HG02852 (cell line): ENCODE results near the gene ARHGDIG.
"Not testable (repeated sequence)": the region's sequence is repeated elsewhere in the genome, so short reads cannot be mapped to it uniquely, and the experiment has no call there.

Source experiments
- ATAC-seq: cut with Tn5 transposase; IDR thresholded peaks from one replicate; pipeline ENCODE4 v1.9.1; 2021; ENCODE audit warnings: mild to moderate bottlenecking, moderate library complexity; ENCODE audit not compliant: unreplicated experiment

Gene ARHGDIG

DNA sequence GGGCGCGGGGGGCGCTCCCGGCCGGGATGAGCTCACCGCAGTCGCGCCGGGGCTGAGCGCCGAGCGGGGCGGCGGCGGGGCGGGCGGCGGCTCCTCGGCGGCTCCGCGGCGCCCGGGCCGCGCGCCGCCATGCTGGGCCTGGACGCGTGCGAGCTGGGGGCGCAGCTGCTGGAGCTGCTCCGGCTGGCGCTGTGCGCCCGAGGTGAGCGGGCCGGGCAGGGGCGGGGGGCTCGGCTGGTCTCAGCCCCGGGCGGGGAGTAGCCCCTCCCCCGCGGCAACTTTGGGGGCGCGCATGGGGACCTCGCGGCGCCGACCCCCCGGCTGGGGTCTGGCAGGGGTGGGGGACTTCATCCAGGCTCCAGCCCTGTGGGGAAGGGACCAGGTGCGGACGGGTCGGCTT, at the start of gene ARHGDIG:
Gene ARHGDIG, plus strand, starts transcription at position 40 of the 400 bp plus-strand sequence. Its CDS starts 90 bp downstream, at position 130.
- ATAC-seq = no peak

DNA sequence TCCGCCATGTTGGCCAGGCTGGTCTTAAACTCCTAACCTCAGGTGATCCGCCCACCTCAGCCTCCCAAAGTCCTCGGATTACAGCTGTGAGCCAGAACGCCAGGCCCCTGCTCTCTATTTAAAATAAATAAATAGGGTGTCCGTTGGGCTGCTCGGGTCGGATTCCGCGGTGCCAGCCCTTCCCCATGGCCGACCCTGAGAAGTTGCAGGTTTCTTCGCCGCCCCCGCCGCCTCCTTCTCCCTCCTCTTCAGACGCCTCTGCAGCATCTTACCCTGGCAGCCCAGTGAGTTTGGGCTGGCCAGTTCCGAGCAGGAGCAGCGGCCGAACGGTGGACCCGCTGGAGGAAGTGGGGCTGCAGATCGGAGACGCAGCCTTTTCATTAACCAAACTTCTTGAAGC, 49.4 kb upstream of the ARHGDIG start:
- no peak for ATAC-seq

DNA sequence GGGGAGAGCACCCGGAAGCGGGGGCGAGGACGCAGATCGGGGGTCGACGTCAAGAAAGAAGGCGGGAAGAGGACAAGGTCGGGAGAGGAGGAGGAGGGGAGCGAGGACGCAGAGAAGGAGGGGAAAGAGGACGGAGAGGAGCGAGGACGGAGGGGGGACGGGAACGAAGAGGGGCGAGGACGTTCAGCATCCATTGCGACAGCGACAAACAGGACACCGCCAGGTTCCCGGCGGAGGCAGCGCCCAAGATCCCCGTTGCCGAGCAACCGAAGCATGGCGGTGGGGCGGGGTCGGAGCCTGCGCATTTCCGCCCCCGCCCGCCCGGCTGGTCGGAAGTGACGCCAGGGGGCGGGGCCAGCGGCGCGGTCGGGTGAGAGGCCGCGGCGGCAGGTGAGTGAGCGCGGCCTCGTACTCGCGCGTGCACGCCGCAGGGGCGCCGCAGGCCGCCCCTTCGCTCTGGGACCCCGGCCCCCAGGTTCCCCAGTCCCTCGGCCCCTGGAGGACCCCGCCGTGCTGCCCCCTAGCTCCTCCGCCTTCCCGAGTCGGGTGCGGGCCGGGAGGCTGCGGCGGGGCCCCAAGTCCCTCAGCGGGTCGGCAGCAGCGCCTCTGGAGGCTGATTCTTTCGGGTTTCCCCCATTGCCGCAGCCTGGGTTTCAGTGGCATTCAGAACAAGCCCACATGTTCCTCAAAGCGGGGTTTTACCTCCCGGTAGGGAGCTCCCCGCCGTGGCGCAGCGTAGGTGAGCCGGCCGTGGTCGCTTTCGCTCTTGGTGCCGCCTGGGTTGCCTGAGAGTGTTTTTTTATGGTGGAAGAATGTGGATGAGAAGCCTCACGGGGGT, 45.7 kb upstream of the ARHGDIG start, which contains the start of gene FAM234A:
Gene FAM234A, plus strand, starts transcription at position 354 of the 838 bp plus-strand sequence. CDS start 19,593 bp downstream, outside the sequence.
- ATAC-seq = peak; percentile 84

DNA sequence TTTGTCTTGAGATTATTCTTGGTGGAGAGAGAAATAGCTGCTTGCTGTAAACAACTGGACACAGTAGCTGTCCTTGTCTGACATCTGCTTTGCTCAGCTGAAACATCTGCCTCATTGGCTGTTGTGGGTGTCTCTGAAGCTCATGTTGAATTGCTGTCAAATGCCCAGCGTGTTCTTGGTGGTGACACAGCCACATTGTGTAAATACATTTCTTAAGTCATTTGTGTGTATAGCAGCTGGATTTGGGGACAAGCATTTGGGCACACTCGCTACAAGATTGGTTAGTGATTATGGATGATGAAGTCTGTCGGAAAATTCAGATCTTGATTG, 40.5 kb upstream of the ARHGDIG start:
- ATAC-seq = no peak

DNA sequence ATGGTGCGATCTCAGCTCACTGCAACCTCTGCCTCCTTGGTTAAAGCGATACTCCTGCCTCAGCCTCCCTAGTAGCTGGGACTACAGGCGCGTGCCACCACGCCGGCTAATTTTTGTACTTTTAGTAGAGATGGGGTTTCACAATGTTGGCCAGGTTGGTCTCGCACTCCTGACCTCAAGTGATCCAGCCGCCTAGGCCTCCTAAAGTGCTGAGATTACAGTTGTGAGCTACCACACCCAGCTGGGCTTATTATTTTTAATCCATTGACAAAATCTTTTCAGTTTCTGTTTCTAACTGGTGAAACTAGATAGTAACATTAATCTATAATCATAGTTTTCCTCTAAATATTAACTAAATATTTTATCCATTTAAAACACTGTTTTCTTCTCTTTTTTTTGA, 39.8 kb upstream of the ARHGDIG start:
- no peak for ATAC-seq

DNA sequence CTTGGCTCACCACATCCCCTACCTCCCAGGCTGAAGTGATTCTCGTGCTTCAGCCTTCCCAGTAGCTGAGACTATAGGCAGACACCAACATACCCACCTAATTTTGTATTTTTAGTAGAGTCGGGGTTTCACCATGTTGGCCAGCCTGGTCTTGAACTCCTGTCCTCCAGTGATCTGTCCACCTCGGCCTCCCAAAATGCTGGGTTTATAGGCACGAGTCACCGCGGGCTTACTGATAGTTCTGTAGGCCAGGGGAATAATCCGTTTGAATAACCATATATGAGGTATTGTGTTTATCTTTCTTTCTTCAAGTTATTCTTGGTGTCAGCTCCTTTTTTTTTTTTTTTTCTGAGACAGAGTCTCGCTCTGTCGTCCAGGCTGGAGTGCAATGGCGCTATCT, 38.1 kb upstream of the ARHGDIG start:
- ATAC-seq = no peak

DNA sequence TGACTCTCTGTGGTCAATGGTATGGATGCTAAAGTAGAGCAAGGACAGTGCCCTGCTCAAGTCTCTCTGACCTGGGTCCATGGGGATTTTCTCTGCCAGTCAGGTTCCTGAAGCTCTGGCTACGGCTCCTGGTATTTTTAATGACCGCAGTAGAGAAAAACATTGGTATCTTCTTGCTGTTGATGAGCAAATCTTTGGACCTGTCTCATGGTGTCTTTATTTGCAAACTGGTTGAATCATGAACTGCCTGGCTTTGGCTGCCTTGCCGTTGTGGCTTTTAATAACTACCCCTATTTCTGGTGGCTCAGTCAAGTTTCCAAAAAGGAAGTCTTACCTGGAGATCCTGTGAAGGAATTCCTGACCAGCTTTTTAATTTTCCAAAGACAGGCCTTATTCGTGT, 37.0 kb upstream of the ARHGDIG start:
- no peak for ATAC-seq

DNA sequence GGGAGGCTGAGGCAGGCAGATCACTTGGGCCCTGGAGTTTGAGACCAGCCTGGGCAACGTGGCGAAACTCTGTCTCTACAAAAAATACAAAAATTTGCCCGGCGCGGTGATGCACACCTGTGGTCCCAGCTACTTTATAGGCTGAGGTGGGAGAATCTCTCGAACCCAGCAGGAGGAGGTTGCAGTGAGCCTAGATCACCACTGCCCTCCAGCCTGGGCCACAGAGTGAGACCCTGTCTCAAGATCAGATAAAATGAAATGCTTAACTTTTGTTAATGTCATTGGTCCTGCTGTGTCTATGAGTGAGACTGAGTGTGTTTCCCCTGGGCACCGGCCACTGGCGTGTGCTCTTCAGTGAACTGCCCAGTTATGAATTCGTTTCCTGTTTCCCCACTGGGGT, 35.3 kb upstream of the ARHGDIG start:
- ATAC-seq = no peak

DNA sequence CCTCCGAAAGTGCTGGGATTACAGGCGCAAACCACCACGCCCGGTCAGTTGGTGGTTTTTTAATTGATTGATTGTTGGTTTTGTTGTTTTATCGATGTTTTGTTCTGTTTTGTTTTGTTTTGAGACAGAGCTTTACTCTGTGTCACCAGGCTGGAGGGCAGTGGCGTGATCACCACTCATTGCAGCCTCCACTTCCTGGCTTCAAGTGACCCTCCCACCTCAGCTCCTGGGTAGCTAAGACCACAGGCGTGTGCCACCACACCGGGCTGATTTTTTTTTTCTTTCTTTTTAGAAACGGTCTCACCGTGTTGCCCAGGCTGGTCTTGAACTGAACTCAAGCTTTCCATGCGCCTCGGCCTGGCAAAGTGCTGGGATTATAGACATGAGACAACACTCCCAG, 33.4 kb upstream of the ARHGDIG start:
- no peak for ATAC-seq

DNA sequence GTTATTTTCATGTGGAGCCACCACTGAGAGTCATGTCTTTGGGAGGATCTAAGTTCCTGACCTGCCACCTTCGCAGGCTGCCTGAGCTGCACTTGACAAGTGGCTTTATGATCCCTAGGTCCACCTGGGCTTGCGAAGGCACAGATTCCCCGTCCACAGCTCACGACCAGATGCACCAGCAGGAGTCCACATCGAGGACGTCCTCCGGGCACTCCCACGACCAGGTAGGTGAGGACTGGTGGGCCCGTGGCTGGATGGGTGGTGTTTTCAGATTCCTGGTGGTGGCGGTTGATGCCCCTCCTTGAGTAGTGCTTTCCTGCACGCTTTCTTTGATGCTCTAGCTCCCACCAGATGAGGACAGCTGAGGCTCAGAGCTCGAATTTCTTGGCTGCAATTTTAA, 31.0 kb upstream of the ARHGDIG start:
- ATAC-seq = no peak

DNA sequence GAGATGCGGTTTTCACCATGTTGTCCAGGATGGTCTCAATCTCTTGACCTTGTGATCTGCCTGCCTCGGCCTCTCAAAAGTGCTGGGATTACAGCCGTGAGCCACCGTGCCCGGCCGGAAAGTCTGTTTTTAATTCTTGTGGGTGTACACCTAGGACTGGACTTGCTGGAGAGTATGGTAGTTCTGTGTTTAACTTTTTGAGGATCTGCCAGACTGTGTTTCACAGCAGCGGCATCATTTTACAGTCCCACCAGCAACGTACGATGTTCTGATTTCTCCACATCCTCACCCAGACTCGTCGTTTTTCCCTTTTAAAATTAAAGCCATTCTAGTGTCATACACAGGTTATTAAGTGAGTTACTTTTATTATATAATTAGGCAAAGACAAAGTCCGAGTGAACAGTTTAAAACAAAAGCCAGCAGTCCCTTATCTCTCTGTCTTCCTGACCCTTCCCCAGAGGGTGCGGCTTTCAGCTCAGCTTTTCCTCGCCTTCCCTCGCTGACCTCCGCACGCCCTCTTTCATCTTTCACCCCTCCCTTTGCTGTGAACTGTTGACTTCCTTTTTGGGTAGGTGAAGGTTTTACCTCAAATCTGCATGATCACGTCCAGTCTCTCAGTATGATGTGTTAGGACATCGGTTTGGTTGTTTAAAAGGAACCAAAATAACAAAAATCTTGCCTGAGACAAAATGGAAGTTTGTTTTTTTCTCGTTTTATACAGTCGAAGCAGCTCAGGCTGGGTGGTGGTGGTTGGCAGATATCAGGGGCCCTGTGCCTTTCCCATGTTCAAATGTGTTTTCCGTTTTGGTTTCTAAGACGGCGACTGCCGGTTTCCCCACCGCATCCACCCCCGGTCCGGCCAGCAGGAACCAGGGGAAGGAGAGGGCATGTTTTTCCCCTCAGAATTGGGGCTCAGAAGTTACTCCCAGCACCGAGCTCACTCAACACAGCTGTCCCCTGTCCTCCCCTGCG, 27.7 kb upstream of the ARHGDIG start:
- ATAC-seq = no peak

DNA sequence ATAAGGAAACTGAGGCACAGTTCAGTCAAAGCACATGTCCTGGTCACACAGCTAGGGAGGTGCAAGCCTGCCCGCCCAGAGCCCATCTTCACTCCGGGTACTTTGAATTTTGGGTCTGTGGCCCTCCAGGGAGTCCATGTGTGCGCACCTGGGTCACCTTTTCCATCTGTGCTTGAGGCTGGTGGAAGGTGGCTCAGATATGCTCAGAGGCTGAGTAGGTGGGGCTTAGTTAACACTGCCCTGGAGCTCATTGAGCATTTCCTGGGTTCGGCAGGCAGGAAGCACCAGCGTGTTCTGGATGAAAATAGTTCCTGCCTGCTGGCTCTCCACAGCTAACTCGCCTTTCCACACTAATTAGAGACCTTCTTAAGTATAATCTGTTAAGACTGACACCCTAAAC, 26.6 kb upstream of the ARHGDIG start:
- ATAC-seq = no peak

DNA sequence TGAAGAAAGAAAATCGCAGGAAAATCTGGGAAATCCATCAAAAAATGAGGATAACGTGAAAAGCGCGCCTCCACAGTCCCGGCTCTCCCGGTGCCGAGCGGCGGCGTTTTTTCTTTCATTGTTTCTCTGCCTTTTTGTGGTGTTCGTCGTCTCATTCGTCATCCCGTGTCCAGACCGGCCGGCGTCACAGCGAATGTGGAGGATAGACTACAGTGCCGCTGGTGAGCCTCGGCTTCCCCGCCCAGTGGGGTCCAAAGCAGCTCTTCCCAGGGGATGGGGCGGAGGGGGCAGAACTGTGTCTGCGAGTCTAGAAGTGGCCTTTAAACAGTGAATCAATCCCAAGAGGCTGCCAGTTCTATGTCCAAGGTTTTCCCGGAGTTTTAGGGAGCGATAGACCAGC, 25.9 kb upstream of the ARHGDIG start:
- ATAC-seq = no peak

DNA sequence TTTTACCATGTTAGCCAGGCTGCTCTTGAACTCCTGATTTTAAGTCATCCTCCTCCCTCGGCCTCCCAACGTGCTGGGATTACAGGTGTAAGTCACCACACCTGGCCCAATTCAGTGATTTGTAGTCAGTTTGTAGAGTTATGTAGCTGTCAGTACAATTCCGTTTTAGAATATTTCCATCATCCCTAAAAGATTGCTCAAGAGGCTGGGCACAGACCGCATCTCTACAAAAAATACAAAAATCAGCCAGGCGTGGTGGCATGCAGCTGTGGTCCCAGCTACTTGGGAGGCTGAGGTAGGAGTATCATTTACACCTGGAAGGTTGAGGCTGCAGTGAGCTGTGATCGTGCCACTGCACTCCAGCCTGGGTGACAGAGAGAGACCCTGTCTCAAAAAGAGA, 25.2 kb upstream of the ARHGDIG start:
- no peak for ATAC-seq

DNA sequence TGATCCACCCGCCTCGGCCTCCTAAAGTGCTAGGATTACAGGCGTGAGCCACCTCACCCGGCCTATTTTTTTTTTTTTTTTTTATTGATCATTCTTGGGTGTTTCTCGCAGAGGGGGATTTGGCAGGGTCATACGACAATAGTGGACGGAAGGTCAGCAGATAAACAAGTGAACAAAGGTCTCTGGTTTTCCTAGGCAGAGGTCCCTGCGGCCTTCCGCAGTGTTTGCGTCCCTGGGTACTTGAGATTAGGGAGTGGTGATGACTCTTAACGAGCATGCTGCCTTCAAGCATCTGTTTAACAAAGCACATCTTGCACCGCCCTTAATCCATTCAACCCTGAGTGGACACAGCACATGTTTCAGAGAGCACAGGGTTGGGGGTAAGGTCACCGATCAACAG, 22.3 kb upstream of the ARHGDIG start:
- ATAC-seq = not testable (repeated sequence)

DNA sequence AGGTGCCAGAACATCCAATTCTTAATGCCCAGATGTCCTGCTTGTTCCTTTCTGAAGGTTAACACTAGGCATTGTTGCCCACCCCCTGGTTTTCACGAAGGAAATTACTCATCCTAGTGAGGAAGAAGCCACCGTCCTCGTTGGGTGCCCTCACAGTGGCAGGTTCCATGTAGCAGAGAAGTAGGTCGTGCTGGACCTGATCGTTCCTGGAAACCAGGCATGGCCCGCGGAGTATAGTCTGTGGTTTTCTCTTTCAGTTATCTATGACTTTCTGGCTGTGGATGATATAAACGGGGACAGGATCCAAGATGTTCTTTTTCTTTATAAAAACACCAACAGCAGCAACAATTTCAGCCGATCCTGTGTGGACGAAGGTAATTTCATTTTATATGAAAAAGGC, 21.2 kb upstream of the ARHGDIG start:
- no peak for ATAC-seq

DNA sequence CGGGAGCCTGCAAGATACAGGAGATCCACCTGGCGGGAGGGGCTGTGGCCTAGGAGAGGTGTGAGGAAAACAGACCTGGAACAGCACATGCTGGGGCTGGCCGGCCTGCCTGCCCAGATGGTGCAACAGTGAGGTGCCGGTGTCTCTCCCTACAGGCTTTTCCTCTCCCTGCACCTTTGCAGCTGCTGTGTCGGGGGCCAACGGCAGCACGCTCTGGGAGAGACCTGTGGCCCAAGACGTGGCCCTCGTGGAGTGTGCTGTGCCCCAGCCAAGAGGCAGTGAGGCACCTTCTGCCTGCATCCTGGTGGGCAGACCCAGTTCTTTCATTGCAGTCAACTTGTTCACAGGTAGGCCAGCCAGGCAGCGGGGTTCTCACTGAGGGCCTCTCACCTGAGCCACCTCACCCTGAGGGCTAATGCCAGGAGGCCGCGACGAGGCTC, 20.6 kb upstream of the ARHGDIG start:
- ATAC-seq = no peak

DNA sequence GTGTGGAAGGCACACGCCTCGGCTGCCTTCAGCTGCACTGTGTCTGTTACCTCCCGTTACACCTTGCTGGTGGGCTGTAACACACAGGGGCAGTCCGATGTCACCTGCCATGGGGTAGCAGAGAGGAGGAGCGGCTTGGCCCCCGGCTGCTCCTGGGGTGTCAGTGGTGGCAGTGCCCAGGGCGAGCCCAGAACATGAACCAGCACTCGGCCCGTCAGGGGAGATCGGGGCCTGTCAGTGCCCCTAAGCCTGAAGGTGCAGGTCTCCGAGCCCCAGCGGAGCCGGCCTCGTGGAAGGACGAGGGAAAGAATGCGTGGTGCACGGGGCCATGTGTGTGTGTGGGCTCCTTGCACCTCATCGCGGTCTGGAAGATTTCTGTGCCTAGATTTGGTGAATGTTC, 20.1 kb upstream of the ARHGDIG start:
- ATAC-seq = no peak

DNA sequence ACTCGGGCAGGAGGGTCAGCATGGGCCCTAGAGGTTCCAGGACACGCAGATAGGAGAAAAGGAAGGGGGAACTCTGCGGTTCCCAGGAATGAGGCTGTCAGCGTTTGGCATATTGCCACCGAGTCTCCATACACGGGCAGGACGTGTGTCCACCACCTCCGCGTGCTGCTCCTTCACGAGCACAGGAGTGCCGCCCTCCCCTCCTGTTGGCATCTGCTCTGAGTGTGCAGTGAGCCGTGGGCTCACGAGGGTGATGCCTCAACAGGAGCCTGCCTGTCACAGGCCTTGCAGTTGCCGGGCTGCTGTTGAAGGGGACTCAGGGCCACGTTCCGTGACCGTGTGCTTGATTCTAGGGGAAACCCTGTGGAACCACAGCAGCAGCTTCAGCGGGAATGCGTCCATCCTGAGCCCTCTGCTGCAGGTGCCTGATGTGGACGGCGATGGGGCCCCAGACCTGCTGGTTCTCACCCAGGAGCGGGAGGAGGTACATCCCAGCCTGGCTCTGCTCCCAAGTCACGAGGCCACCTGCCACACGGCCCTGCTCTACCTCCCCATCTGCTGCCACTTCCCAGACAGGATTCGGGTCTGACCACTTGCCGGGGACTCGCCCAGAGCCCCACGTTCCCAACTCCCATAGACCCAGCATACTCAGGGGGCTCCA, 19.2 kb upstream of the ARHGDIG start:
- no peak for ATAC-seq

DNA sequence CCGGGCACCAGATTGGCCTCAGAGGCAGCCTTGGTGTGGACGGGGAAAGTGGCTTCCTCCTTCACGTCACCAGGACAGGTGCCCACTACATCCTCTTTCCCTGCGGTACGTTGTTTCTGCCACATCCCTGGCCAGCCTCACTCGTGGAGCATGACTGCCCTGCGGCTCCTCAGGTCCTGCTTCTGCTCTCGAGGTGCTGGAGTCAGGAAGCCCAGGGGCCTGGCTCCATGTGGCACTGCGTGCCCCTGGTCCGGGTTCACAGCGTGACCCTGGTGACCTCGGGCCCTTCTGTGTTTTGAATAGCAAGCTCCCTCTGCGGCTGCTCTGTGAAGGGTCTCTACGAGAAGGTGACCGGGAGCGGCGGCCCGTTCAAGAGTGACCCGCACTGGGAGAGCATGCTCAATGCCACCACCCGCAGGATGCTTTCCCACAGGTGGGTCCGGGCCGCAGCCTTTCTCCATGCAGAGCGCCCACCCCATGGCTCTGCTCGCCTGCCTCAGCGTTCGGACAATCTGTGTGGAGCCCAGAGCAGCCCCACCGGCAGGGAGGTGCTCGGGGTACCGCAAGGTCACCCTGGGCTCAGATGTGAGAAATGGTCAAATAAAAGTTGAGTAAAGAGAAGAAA, 18.2 kb upstream of the ARHGDIG start:
- ATAC-seq = no peak
